ENCODE data around the gene ATF4.

ATF4 gene

GRCh38 chr22:39570226-39570625, 49.9 kb downstream of the ATF4 start:
- Histone ChIP-seq H3K4me3 (ENCODE audit: low read depth, low read length) (no peak overlapping the region), H3K36me3 (replicated peaks) (no peaks in the 10 kb centered on the region), H3K27ac (no peak overlapping the region), H3K27me3 (replicated peaks) (no peaks in the 10 kb centered on the region)
- TF ChIP-seq CTCF (IDR thresholded peaks at IDR 0.05; ENCODE audit: low read depth, low read length, missing control alignments): no peak
- DNase-seq: no peak
- in situ Hi-C loops (cut with HindIII; ENCODE audit: low pct_ligation_motif_present, low sequenced_read_pairs): loop anchor here (25.0 kb wide), 1 partner anchor 442 kb away; no protein-coding TSS in a partner anchor

GRCh38 chr22:39570665-39571064, 50.3 kb downstream of the ATF4 start, which contains the start of gene CACNA1I:
CACNA1I (plus strand) TSS chr22:39570753; CDS start chr22:39570753, 0 bp downstream.
- no peak for DNase-seq
- H3K27ac ChIP-seq: no peak within 1 kb of the TSS
- in situ Hi-C loops (cut with HindIII; ENCODE audit: low pct_ligation_motif_present, low sequenced_read_pairs): loop anchor here (25.0 kb wide), 1 partner anchor 442 kb away; no protein-coding TSS in a partner anchor
- TF ChIP-seq CTCF (IDR thresholded peaks at IDR 0.05; ENCODE audit: low read depth, low read length, missing control alignments): no peak
- H3K27me3 ChIP-seq (replicated peaks): no peaks in the 10 kb centered on the region
- no peaks in the 10 kb centered on the region for H3K36me3 ChIP-seq (replicated peaks)
- no peak within 1 kb of the TSS for H3K4me3 ChIP-seq (ENCODE audit: low read depth, low read length)

- no peaks in the 10 kb centered on the region for H3K27me3 ChIP-seq (replicated peaks)
Measured at GRCh38 chr22:39571538-39571937, 51.2 kb downstream of the ATF4 start.

More at GRCh38 chr22:39571538-39571937, 51.2 kb downstream of the ATF4 start:
- no peak for TF ChIP-seq CTCF (IDR thresholded peaks at IDR 0.05; ENCODE audit: low read depth, low read length, missing control alignments)
- DNase-seq: no peak
- in situ Hi-C loops (cut with HindIII; ENCODE audit: low pct_ligation_motif_present, low sequenced_read_pairs): loop anchor here (25.0 kb wide), 1 partner anchor 441 kb away; no protein-coding TSS in a partner anchor
- H3K27ac ChIP-seq: no peak overlapping the region
- no peak overlapping the region for H3K4me3 ChIP-seq (ENCODE audit: low read depth, low read length)
- H3K36me3 ChIP-seq (replicated peaks): no peaks in the 10 kb centered on the region

All from brain microvascular endothelial cell (primary cell).